B cell (primary cell): ENCODE results near the gene CABP2. TPM values are rescaled to one million over a fixed set of nuclear protein-coding genes. Genes with fewer than 3 reads are reported as not detected.
"Not testable (repeated sequence)": the region's sequence is repeated elsewhere in the genome, so short reads cannot be mapped to it uniquely, and the experiment has no call there.

Source experiments
- ATAC-seq: fragments of 200-7000 bp; cut with Tn5 transposase; one replicate; pipeline ENCODE4 v1.10.0; 2021; ENCODE audit warnings: low read depth, mild to moderate bottlenecking, moderate number of reproducible peaks, moderate library complexity
- CTCF ChIA-PET: fragments of 350-600 bp; sonication (Branson Sonifier 250); formaldehyde crosslinking; loops from one replicate; lab custom pipeline; 2021; ENCODE audit warnings: antibody characterized with exemption, inconsistent platforms; lab: Charles Lee
- POLR2A ChIA-PET: fragments of 350-600 bp; sonication (Branson Sonifier 250); formaldehyde crosslinking; loops from one replicate; lab custom pipeline; 2021; ENCODE audit warnings: antibody characterized with exemption; lab: Charles Lee
- DNase-seq: peaks from one replicate; pipeline ENCODE4 v3.0.0; 2013
- H2AFZ ChIP-seq: 2 replicates; pipeline ENCODE4 v1.6.1; 2012; ENCODE audit warnings: mild to moderate bottlenecking, low read depth, low read length; ENCODE audit not compliant: insufficient read depth, poor library complexity, severe bottlenecking
- H3K27ac ChIP-seq, 2 donors: 1 replicate in 1 of 2; 2 replicates in 1 of 2; pipeline ENCODE4 v1.5.1; 2012 to 2013; ENCODE audit warnings: low read length in 2 of 2, mild to moderate bottlenecking in 2 of 2, moderate library complexity in 1 of 2
- H3K27me3 ChIP-seq, 4 experiments: fragments of 200-600 bp in 1 of 4; sonication (generic) in 1 of 4; replicated peaks in 1 of 4; 1 replicate in 2 of 4; 2 replicates in 2 of 4; pipeline versions ENCODE4 v1.6.1 to v1.7.0; 2013 to 2016; ENCODE audit warnings: low read length in 3 of 4, mild to moderate bottlenecking in 2 of 4, mixed read lengths in 1 of 4, moderate library complexity in 1 of 4; ENCODE audit not compliant: insufficient read depth in 4 of 4, control insufficient read depth in 3 of 4; ENCODE audit errors: control extremely low read depth in 1 of 4
- H3K36me3 ChIP-seq, 2 experiments: replicated peaks in 1 of 2; 1 replicate in 1 of 2; 2 replicates in 1 of 2; pipeline versions ENCODE4 v1.6.1 to v1.7.1; 2013; ENCODE audit warnings: low read length in 1 of 2; ENCODE audit not compliant: insufficient read depth in 2 of 2, control insufficient read depth in 1 of 2; ENCODE audit errors: control extremely low read depth in 1 of 2, extremely low read depth in 1 of 2
- H3K4me1 ChIP-seq, 2 donors: fragments of 200-600 bp in 1 of 2; sonication (generic) in 1 of 2; 1 replicate in 1 of 2; 2 replicates in 1 of 2; pipeline versions ENCODE4 v1.5.1 to v1.6.1; 2013 to 2017; ENCODE audit warnings: low read length in 2 of 2; ENCODE audit not compliant: control insufficient read depth in 2 of 2, insufficient read depth in 2 of 2
- H3K4me2 ChIP-seq: replicated peaks from 2 replicates; pipeline ENCODE3; 2012; ENCODE audit warnings: mild to moderate bottlenecking, low read depth, low read length; ENCODE audit not compliant: poor library complexity, severe bottlenecking
- H3K4me3 ChIP-seq, 5 experiments: fragments of 200-600 bp in 1 of 5; sonication (generic) in 1 of 5; 1 replicate in 3 of 5; 2 replicates in 2 of 5; pipeline versions ENCODE4 v1.5.1 to v1.7.0; 2011 to 2016; ENCODE audit warnings: low read length in 4 of 5, mild to moderate bottlenecking in 4 of 5, low read depth in 2 of 5, control low read depth in 1 of 5, moderate library complexity in 1 of 5; ENCODE audit not compliant: insufficient read depth in 1 of 5; ENCODE audit errors: control extremely low read depth in 1 of 5, extremely low read depth in 1 of 5
- H3K79me2 ChIP-seq: fragments of 200-600 bp; sonication (generic); one replicate; pipeline ENCODE4 v1.6.0; 2016; ENCODE audit warnings: low read length; ENCODE audit not compliant: control insufficient read depth, insufficient read depth
- H3K9ac ChIP-seq: fragments of 200-600 bp; sonication (generic); 2 replicates; pipeline ENCODE4 v1.6.1; 2017; ENCODE audit warnings: mild to moderate bottlenecking, low read length, moderate library complexity
- H3K9me3 ChIP-seq, 3 donors: one replicate each; pipeline versions ENCODE4 v1.6.1 to v1.7.1; 2013; ENCODE audit warnings: low read length in 2 of 3; ENCODE audit not compliant: control insufficient read depth in 2 of 3, insufficient read depth in 1 of 3; ENCODE audit errors: control extremely low read depth in 1 of 3
- H4K20me1 ChIP-seq: 2 replicates; pipeline ENCODE4 v1.6.0; 2012; ENCODE audit warnings: mild to moderate bottlenecking, low read length; ENCODE audit not compliant: insufficient read depth, control insufficient read depth, poor library complexity, severe bottlenecking
- H3K27ac Mint-ChIP-seq: one replicate; pipeline ENCODE4 v1.8.0; 2021; ENCODE audit warnings: mixed read lengths
- H3K27me3 Mint-ChIP-seq: one replicate; pipeline ENCODE4 v1.8.0; 2021; ENCODE audit warnings: mixed read lengths
- H3K4me1 Mint-ChIP-seq: one replicate; pipeline ENCODE4 v1.8.0; 2021; ENCODE audit warnings: mixed read lengths
- H3K4me3 Mint-ChIP-seq: one replicate; pipeline ENCODE4 v1.8.0; 2021; ENCODE audit warnings: mixed read lengths
- H3K9me3 Mint-ChIP-seq: one replicate; pipeline ENCODE4 v1.8.0; 2022; ENCODE audit warnings: mixed read lengths; ENCODE audit not compliant: insufficient read depth
- EZH2 ChIP-seq: IDR thresholded peaks from 2 replicates; pipeline ENCODE4 v1.6.1; 2012; ENCODE audit warnings: borderline replicate concordance, low read depth, mild to moderate bottlenecking, moderate library complexity, low read length; ENCODE audit not compliant: insufficient read depth, poor library complexity, severe bottlenecking
- WGBS: methylation state at CpG from one replicate; pipeline ENCODE4 v1.1.5; 2013; ENCODE audit warnings: missing lambda C conversion rate; ENCODE audit not compliant: insufficient coverage; 5-methylcytosine and 5-hydroxymethylcytosine counted together
- intact Hi-C: fragments of 100-400 bp; cut with micrococcal nuclease; formaldehyde crosslinking; loops from one replicate; pipeline ENCODE4 v1.10.0; 2022
- polyA plus RNA-seq: library from polyadenylated mRNA; depleted of rRNA; stranded (reverse); fragments of >200 nt; gene quantifications from 2 replicates; pipeline ENCODE4 v1.2.3, GENCODE V29; 2012
- total RNA-seq, 2 donors: library from RNA; stranded (reverse); fragments of 120-200 nt in 1 of 2; gene quantifications; 1 replicate in 1 of 2; 2 replicates in 1 of 2; pipeline versions ENCODE4 v1.2.3 to v1.2.4, GENCODE V29; 2013 to 2022
- TF ChIP-seq, protein P1 (sequence below): fragments of 200-600 bp; IDR thresholded peaks from one replicate; pipeline ENCODE4 v1.8.0; 2022; ENCODE audit warnings: antibody characterized with exemption, mild to moderate bottlenecking

CABP2 gene
- total and polyA plus RNA-seq, 2 donors (not counting 1 experiment from before 2014, with no cell fraction given) = not detected

DNA sequence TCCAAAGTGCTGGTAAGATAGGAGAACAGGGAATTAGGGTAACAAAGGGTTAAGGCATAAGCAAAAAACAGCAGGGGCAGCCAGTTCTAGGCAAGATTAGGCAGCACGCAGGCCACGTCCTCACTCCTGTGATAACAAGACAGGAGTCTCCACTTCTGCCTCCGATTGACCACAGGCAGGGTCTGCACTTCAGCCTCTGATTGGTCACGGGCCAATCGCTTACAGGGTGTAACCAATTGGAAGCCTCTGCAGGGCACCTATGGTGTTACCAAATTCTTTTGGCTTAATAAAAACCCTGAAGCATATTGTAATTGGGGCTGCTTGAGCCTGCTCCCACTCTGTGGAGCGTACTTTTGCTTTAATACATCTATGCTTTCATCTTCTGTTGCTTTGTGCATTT is 48.2 kb upstream of the CABP2 start:
- peaks cover 0 to 5% (median 0%) of the 10 kb centered on the region in 3 donors for H3K9me3 ChIP-seq
- H3K4me3 ChIP-seq = no peak overlapping the region
- no peak overlapping the region for H3K9ac ChIP-seq
- no peaks in the 10 kb centered on the region for H3K36me3 ChIP-seq
- 91% methylated on average over 6 of the region's 6 CpGs for WGBS
- H3K4me1 ChIP-seq = no peaks in the 10 kb centered on the region
- H3K27me3 ChIP-seq = peaks cover 0 to 21% (median 7%) of the 10 kb centered on the region in 4 experiments
- POLR2A ChIA-PET = no interaction called here
- CTCF ChIA-PET = interaction anchor here (1.2 to 4.3 kb wide), 13 partner anchors 9 to 87 kb away, joined by 3 to 20 read pairs (median 11); partner anchors contain the start of genes GSTP1 and NUDT8
- no peak overlapping the region for H3K4me3 Mint-ChIP-seq
- no peaks in the 10 kb centered on the region for H3K79me2 ChIP-seq
- H3K4me1 Mint-ChIP-seq = peaks cover 3% of the 10 kb centered on the region
- no peak for DNase-seq
- no peak overlapping the region for H2AFZ ChIP-seq
- no peaks in the 10 kb centered on the region for H3K9me3 Mint-ChIP-seq
- peaks cover 18% of the 10 kb centered on the region for H3K27me3 Mint-ChIP-seq
- intact Hi-C loops = loop anchor here (5.0 kb wide), 1 partner anchor 141 kb away; no protein-coding TSS in a partner anchor
- no peak overlapping the region for H3K4me2 ChIP-seq
- TF ChIP-seq, protein P1, sequence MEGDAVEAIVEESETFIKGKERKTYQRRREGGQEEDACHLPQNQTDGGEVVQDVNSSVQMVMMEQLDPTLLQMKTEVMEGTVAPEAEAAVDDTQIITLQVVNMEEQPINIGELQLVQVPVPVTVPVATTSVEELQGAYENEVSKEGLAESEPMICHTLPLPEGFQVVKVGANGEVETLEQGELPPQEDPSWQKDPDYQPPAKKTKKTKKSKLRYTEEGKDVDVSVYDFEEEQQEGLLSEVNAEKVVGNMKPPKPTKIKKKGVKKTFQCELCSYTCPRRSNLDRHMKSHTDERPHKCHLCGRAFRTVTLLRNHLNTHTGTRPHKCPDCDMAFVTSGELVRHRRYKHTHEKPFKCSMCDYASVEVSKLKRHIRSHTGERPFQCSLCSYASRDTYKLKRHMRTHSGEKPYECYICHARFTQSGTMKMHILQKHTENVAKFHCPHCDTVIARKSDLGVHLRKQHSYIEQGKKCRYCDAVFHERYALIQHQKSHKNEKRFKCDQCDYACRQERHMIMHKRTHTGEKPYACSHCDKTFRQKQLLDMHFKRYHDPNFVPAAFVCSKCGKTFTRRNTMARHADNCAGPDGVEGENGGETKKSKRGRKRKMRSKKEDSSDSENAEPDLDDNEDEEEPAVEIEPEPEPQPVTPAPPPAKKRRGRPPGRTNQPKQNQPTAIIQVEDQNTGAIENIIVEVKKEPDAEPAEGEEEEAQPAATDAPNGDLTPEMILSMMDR = no peak
- TF ChIP-seq EZH2 = no peak
- H4K20me1 ChIP-seq = no peaks in the 10 kb centered on the region
- no peak overlapping the region for H3K27ac Mint-ChIP-seq
- no peak for ATAC-seq
- H3K27ac ChIP-seq = no peak overlapping the region

- H3K4me3 Mint-ChIP-seq = no peak overlapping the region
- 93% methylated on average over 3 of the region's 4 CpGs for WGBS
- TF ChIP-seq, protein P1 = no peak
- TF ChIP-seq EZH2 = no peak
- peaks cover 0 to 4% (median 0%) of the 10 kb centered on the region in 4 experiments for H3K27me3 ChIP-seq
- ChIA-PET POLR2A (no interaction called here), CTCF (interaction anchor here (5.3 kb wide), 1 partner anchor 9 kb away, joined by 20 read pairs; no protein-coding TSS in a partner anchor)
- no peak for DNase-seq
- no peaks in the 10 kb centered on the region for H4K20me1 ChIP-seq
- no peak overlapping the region for H3K9ac ChIP-seq
- H3K4me2 ChIP-seq = no peak overlapping the region
- H3K79me2 ChIP-seq = no peaks in the 10 kb centered on the region
- H3K9me3 Mint-ChIP-seq = no peaks in the 10 kb centered on the region
- ATAC-seq = no peak
- H2AFZ ChIP-seq = no peak overlapping the region
- no peaks in the 10 kb centered on the region for H3K36me3 ChIP-seq
- H3K4me1 ChIP-seq = peaks cover 8 to 14% of the 10 kb centered on the region in 2 donors
- no peaks in the 10 kb centered on the region for H3K27me3 Mint-ChIP-seq
- no peak overlapping the region for H3K27ac Mint-ChIP-seq
- H3K4me3 ChIP-seq = no peak overlapping the region
- no peaks in the 10 kb centered on the region for H3K9me3 ChIP-seq
- H3K4me1 Mint-ChIP-seq = peaks cover 14% of the 10 kb centered on the region
- intact Hi-C loops = no loop called here
- no peak overlapping the region for H3K27ac ChIP-seq
These were observed 41.0 kb upstream of the CABP2 start for GRCh38 chr11:67564230-67564629.

GRCh38 chr11:67563705-67564114 is 40.5 kb upstream of the CABP2 start:
- WGBS = 97% methylated on average over 9 of the region's 11 CpGs
- H3K79me2 ChIP-seq, DNase-seq, H4K20me1 ChIP-seq, intact Hi-C loops, H3K36me3 ChIP-seq, H3K9me3 Mint-ChIP-seq, H3K9me3 ChIP-seq, H3K27me3 ChIP-seq, H3K4me2 ChIP-seq, H3K27ac Mint-ChIP-seq, H3K27ac ChIP-seq, H3K4me3 ChIP-seq, H3K27me3 Mint-ChIP-seq, POLR2A ChIA-PET, ATAC-seq, H2AFZ ChIP-seq, H3K9ac ChIP-seq, H3K4me3 Mint-ChIP-seq: not testable (repeated sequence)
- H3K4me1 ChIP-seq = peaks cover 8 to 15% of the 10 kb centered on the region in 2 donors
- peaks cover 14% of the 10 kb centered on the region for H3K4me1 Mint-ChIP-seq
- CTCF ChIA-PET = interaction anchor here (5.3 kb wide), 1 partner anchor 9 kb away, joined by 20 read pairs; no protein-coding TSS in a partner anchor
